ENCODE data around the gene GREM1. TPM values are rescaled to one million over a fixed set of nuclear protein-coding genes. Genes with fewer than 3 reads are reported as not detected.

Gene GREM1
- polyA plus RNA-seq, 3 donors: 0.76 to 14.4 (median 1.5) TPM

DNA sequence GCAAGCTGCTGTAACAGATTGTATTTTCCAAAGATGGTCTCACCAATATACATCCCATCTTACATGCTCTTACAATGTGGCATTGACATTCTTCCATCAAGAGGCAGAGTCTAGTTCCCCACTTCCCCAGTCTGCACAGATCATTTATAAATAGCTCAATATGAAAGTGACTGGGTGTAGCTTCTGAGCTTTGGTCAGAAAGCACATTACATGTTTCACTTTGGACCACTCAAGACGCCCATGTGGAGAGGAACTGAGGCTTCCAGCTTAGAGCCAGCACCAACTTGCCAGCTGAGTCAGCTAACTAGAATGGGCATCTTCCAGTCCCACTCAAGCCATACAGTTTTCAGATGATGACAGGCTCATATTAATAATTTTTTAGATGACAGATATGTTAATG, 45.5 kb downstream of the GREM1 start:
- H3K27ac ChIP-seq (ENCODE audit: low read depth, low read length): no peak overlapping the region
- WGBS, 3 donors: 63 to 89% (median 73%) methylated on average over 1 of the region's 1 CpG

DNA sequence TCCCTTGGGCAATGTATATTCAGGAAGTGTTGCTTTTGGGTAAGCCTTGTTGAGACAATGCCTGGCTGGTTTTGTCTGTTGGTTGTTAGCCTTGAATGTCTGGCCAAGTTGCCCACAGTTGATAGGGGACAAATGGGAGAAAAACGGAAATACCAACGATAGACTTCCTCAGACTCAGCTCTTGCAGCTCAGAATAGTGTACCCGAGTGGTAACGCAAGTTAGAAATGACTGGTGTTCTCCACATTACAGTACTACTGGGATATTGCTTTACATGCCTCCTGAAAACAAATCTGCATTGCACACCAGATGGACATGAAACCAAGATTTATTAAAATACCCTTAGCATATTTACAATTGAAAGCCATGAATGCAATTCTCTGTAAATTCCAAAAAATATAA, 47.4 kb downstream of the GREM1 start:
- no peak overlapping the region for H3K27ac ChIP-seq (ENCODE audit: low read depth, low read length)
- WGBS, 3 donors: 51 to 60% (median 58%) methylated on average over 4 of the region's 4 CpGs

DNA sequence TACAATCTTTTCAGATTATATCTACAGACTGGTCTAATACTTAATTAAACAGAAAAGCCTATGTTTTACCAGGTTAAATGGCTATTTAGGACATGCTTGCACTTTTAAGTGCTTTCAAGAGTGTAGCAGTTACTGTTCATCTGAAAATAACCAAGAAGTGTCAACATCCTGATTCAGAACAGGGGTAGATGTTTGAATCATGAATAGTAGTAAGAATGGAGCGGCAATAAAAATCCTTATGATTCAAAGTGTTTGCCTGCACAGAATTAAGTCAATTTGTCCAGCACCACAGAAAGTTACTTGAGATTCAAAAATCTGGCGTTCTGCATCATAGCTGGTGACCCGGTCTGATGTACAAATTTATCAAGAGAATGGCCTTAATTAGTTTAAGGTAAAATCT, 48.3 kb downstream of the GREM1 start:
- WGBS, 3 donors: 74 to 85% (median 79%) methylated on average over 3 of the region's 3 CpGs
- no peak overlapping the region for H3K27ac ChIP-seq (ENCODE audit: low read depth, low read length)

DNA sequence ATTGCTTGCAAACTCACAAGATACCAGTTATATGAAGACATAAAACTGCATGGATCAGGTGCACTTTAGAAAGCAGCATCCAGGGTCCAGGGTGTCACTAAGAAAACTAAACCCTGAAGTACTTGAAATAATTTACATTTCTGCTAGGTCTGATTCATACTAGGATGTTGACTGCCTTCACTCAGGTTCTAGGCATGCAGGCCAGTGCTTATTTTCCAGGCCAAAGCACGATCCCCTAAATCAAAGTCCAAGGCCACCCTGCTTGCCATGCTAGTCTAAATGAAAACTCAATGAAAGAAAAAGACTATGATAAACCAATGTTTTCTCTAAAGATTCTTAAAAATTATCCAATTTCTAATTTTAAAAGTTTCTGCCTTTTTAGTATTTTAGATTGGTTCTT, 49.4 kb downstream of the GREM1 start:
- 46 to 96% (median 84%) methylated on average over 1 of the region's 1 CpG for WGBS, 3 donors
- no peak overlapping the region for H3K27ac ChIP-seq (ENCODE audit: low read depth, low read length)

DNA sequence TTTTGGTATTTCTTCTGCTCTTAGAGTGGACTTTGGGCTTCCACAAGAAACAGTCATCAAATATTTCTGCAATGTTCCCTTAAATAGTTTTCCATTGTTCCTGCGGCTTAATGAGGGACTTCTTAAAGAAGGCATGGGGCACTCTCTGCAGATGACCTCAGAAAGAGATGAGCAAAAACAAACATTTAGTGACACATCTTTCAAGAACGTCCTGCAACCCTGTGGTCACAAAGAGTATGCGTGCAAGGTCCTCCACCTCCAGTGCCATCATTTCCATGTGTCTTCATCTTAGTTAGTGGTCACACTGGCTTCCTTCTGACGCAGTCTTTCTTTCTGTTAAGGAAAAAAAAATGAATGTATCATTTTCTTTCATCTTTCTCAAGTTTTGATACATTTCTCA, 56.2 kb downstream of the GREM1 start:
- WGBS, 3 donors: 76 to 88% (median 77%) methylated on average over 4 of the region's 4 CpGs
- H3K27ac ChIP-seq (ENCODE audit: low read depth, low read length): no peak overlapping the region

DNA sequence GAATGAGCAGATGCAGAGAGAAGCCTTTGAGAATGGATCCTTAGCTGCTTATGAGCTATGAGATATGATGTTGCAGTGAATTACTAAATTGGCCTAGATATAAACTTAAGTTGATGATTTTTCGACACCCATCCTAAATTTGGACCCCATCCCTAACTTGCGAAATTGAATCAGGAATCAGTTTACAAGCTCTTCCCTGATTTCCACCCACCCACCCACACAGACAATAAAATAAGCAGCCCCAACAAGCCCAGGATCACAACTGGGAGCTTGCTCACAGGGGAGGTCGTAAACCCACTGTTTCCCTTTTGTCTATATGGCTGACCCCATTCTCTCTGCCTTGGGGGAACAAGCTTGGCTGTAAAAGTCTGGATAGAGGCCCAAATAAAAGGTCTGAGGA, 57.3 kb downstream of the GREM1 start:
- no peak overlapping the region for H3K27ac ChIP-seq (ENCODE audit: low read depth, low read length)
- 56 to 89% (median 63%) methylated on average over 3 of the region's 3 CpGs for WGBS, 3 donors

DNA sequence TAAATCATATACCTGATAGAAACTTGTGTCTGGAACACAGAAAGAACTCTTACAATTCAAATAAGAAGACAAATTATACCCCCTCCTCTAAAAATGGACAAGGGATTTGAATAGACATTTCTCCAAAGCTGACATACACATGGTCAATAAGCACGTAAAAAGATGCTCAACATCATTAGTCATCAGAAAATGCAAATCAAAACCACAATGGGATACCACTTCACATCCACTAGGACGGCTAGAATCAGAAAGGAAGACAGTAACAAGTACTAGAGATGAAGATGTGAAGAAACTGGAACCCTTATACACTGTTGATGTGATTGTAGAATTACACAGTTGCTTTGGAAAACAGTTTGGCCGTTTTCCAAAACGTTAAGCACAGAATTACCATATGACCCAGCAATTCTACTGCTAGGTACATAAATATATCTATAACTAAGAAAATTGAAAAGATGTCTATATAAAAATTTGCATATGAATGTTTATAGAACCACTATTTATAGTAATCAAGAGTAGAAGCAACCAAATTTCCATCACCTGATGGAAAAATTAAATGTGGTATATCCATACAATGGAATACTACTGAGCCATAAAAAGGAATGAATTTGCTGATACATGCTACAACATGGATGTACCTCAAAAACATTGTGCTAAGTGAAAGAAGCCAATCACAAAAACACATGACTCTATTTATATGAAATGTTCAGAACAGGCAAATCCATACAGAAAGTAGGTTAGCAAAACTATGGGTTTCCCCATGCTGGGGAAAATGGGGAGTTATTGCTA, 60.8 kb downstream of the GREM1 start:
- WGBS, 3 donors: 85 to 86% (median 86%) methylated on average over 4 of the region's 4 CpGs

DNA sequence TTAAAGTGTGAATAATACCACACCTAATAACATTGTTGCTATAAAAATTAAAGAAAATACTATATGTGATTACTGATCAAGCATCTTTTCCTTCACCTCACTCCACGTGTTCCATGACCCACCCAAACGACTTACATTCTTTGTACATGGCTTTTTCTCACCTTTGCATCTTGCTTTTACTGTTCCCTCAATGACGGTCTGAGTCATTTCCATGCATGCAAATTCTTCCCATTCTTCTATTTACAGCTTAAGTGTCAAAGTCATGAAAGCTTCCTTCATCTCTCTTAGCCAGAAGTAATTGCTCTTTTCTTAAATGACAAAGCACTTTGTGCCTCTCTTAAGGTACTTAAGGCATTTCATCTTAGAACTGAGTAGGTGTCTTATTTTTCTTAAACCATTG, 64.0 kb downstream of the GREM1 start:
- no peak overlapping the region for H3K27ac ChIP-seq (ENCODE audit: low read depth, low read length)
- 78 to 79% (median 78%) methylated on average over 3 of the region's 3 CpGs for WGBS, 3 donors

More for the DNA sequence above, 60.8 kb downstream of the GREM1 start:
- H3K27ac ChIP-seq (ENCODE audit: low read depth, low read length): no peak overlapping the region

DNA sequence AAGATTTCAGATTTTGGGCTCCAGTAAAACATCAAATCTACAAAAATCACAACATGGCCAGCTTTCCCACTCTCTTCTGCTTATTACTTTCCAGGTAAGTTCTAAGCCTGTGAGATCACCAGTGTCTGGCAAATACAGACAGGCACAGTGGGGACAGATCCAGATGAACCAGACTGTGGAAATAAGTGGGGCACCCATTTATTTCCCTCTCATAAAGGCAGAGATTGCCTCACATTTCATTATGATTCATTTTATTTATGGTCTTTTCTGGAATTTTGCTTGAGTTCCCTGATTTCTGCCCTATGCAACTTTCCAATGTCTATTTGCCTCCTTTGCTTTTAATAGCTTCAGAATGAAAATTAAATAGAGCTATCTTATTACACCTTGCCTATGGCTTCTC, 66.8 kb downstream of the GREM1 start:
- no peak overlapping the region for H3K27ac ChIP-seq (ENCODE audit: low read depth, low read length)

DNA sequence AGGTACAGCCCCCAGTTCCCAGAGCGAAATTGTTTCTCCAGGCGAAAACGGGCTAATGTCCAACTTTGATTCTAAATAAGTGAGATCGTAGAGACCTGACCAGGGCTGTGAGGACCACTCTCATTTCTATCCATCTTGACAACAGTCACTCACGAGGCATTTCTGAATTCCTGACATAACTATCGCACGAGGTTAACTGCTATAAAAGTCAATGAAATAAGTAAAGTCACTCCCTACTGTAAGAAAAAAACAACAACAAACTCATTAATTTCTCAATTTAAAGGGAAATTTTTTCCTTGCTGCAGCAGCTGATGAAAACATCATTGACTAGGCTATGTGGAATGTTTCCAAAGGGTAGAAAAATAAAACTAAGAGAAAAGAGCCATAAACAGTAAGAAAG, 69.1 kb downstream of the GREM1 start:
- H3K27ac ChIP-seq (ENCODE audit: low read depth, low read length): no peak overlapping the region
- 87 to 92% (median 90%) methylated on average over 7 of the region's 7 CpGs for WGBS, 3 donors

DNA sequence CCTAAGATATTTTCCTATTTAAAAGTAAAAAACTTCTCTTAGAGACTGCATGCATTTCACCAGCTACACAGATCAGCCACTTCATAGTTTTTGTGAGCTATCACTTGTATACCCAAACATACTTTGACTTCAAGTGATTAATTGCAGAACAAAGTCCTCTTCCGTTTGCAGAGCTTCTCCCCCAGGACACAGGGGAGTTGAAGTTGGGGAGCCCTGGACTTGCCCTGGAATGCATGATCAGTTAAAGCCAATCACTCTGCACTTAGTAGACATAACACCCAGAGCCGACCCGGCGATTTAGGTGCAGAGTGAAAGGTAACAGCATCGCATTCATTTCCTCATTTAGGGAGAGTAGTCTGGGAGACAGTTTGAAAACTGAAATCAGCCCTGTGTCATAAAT, 70.1 kb downstream of the GREM1 start:
- H3K27ac ChIP-seq (ENCODE audit: low read depth, low read length): no peak overlapping the region
- 58 to 87% (median 79%) methylated on average over 5 of the region's 5 CpGs for WGBS, 3 donors

DNA sequence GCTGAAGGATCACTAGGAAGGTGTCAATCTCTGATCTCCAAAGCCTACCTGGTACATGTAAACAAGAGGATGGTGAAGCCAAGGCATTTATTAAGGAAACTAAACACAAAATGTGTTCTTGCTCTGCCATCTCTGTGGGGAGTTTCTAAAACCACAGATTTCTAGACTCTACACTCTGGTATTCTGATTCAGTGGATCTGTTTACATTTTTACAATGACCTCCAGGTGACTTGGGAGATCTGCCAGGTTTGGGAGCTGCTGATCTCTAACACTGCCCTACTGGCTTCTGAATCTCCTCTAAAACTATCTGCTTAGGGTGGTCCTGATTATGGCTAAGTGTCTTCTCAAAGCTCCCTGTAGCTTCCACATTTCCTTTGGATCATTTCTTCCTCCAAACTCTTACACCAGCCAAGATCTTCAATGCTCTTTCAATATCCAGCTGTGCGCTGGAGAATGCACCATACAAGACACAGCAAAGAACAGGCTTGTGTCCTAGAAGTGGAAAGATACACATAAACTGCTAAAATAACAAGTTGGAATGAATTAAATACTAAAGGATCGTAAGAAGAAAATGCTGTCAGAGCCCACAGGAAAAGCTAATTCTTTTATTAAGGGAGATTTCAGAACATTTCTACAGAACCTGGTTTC, 72.7 kb downstream of the GREM1 start:
- H3K27ac ChIP-seq (ENCODE audit: low read depth, low read length): no peak overlapping the region
- 90 to 92% (median 92%) methylated on average over 2 of the region's 2 CpGs for WGBS, 3 donors

DNA sequence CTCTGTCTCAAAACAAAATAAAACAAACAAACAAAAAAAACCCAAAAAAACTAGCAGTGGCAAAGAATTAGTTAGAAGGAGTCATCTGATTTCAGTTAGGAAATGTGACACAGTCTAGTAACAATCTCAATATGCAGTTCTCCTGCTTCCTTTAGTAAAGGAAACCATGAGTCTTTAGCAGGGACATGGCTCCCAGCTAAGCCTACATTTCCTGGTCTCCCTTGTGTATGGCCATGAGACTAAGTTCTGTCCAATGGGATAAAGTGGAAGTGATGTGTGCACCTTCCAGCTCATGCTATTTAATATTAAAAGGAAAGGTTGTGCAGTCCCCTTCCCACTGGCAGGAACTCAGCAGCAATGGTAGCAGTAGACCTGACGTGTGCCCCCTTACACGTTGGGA, 74.6 kb downstream of the GREM1 start:
- H3K27ac ChIP-seq (ENCODE audit: low read depth, low read length): no peak overlapping the region
- 19 to 95% (median 33%) methylated on average over 2 of the region's 2 CpGs for WGBS, 3 donors

Other genes with a start within 250 kb of the GREM1 start
- gene GOLGA8N, start 124.5 kb upstream of the GREM1 start, polyA plus RNA-seq: 10 to 100 TPM in 2 of 3 donors, 1 to 10 TPM in 1; 7.0 to 57.7 (median 11.5) TPM
- 1 to 10 TPM; 1.1 to 4.2 (median 1.1) TPM for gene ARHGAP11A, start 102.5 kb upstream of the GREM1 start, polyA plus RNA-seq
- gene SCG5, start 76.3 kb upstream of the GREM1 start, polyA plus RNA-seq: 10 to 100 TPM in 1 of 3 donors, 1 to 10 TPM in 1, under 1 TPM in 1; 0.83 to 59.5 (median 3.4) TPM